ENCODE measurements around the gene CDC42EP1. TPM values are rescaled to one million over a fixed set of nuclear protein-coding genes. Genes with fewer than 3 reads are reported as not detected.

CDC42EP1 gene
- total RNA-seq, 2 donors from 2014 or later, result 4.0 to 4.6 TPM

Other genes starting within 250 kb of the CDC42EP1 start
- gene ELFN2, start 133.0 kb upstream of the CDC42EP1 start, total RNA-seq, result under 1 TPM; 0.58 to 0.62 TPM
- gene MFNG, start 74.1 kb upstream of the CDC42EP1 start, total RNA-seq, result 100 to 1,000 TPM in 1 of 2 donors, 10 to 100 TPM in 1; 94.0 to 116 TPM
- gene CARD10, start 41.1 kb upstream of the CDC42EP1 start, total RNA-seq, result under 1 TPM in 1 of 2 donors, not detected in 1; 0.25 TPM
- not detected for gene LGALS2, start 19.6 kb downstream of the CDC42EP1 start, total RNA-seq
- 10 to 100 TPM; 81.5 to 96.2 TPM for gene GGA1, start 48.4 kb downstream of the CDC42EP1 start, total RNA-seq
- gene SH3BP1, start 79.2 kb downstream of the CDC42EP1 start, total RNA-seq, result 100 to 1,000 TPM in 1 of 2 donors, 10 to 100 TPM in 1; 99.0 to 103 TPM
- 10 to 100 TPM; 14.8 to 17.2 TPM for gene PDXP, start 98.2 kb downstream of the CDC42EP1 start, total RNA-seq
- gene LGALS1, start 115.2 kb downstream of the CDC42EP1 start, total RNA-seq, result 100 to 1,000 TPM; 303 to 803 TPM
- 10 to 100 TPM; 31.3 to 36.3 TPM for gene NOL12, start 125.9 kb downstream of the CDC42EP1 start, total RNA-seq
- 10 to 100 TPM; 25.4 to 28.6 TPM for gene TRIOBP, start 136.6 kb downstream of the CDC42EP1 start, total RNA-seq
- 10 to 100 TPM; 14.9 to 22.7 TPM for gene GCAT, start 247.5 kb downstream of the CDC42EP1 start, total RNA-seq